Keratinocyte (primary cell): ENCODE data around the gene PCSK2. TPM values are rescaled to one million over a fixed set of nuclear protein-coding genes. Genes with fewer than 3 reads are reported as not detected.

Source experiments
- DNase-seq: peaks from one replicate; pipeline ENCODE4 v3.0.0-alpha.2; 2011; ENCODE audit warnings: low read depth, missing footprints, low spot score
- FAIRE-seq: peaks from 2 replicates; lab custom pipeline; 2011; peaks lifted over from hg19 to GRCh38; lab: Jason Lieb, UNC
- H2AFZ ChIP-seq: 2 replicates; pipeline ENCODE4 v1.6.0; 2012; ENCODE audit warnings: low read length, control low read depth, inconsistent platforms; ENCODE audit not compliant: control insufficient read depth
- H3K27ac ChIP-seq: 2 replicates; pipeline ENCODE4 v1.5.1; 2011; ENCODE audit warnings: low read length; ENCODE audit not compliant: control insufficient read depth, insufficient read depth
- H3K27me3 ChIP-seq: 3 replicates; pipeline ENCODE4 v1.6.0; 2011; ENCODE audit warnings: low read length; ENCODE audit not compliant: control insufficient read depth, insufficient read depth; ENCODE audit errors: extremely low read depth
- H3K36me3 ChIP-seq, 2 experiments: 2 replicates in 1 of 2; 3 replicates in 1 of 2; pipeline ENCODE4 v1.5.1; 2011; ENCODE audit warnings: low read length in 2 of 2, mild to moderate bottlenecking in 1 of 2; ENCODE audit not compliant: control insufficient read depth in 2 of 2, insufficient read depth in 2 of 2; ENCODE audit errors: extremely low read depth in 1 of 2
- H3K4me1 ChIP-seq: 3 replicates; pipeline ENCODE4 v1.5.1; 2011; ENCODE audit warnings: low read length; ENCODE audit not compliant: control insufficient read depth, insufficient read depth; ENCODE audit errors: extremely low read depth
- H3K4me2 ChIP-seq: 3 replicates; pipeline ENCODE4 v1.6.0; 2011; ENCODE audit warnings: low read depth, low read length; ENCODE audit not compliant: control insufficient read depth, insufficient read depth; ENCODE audit errors: extremely low read depth
- H3K4me3 ChIP-seq, 3 experiments: fragments of 200-600 bp in 1 of 3; sonication (generic) in 1 of 3; 2 replicates in 2 of 3; 3 replicates in 1 of 3; pipeline ENCODE4 v1.5.1; 2011 to 2016; ENCODE audit warnings: low read length in 3 of 3, mild to moderate bottlenecking in 3 of 3, control low read depth in 2 of 3, inconsistent platforms in 1 of 3, low read depth in 1 of 3, mixed read lengths in 1 of 3, mixed run types in 1 of 3, moderate library complexity in 1 of 3; ENCODE audit not compliant: control insufficient read depth in 2 of 3, insufficient read depth in 2 of 3; ENCODE audit errors: extremely low read depth in 1 of 3
- H3K79me2 ChIP-seq: 2 replicates; pipeline ENCODE4 v1.6.0; 2012; ENCODE audit warnings: low read length; ENCODE audit not compliant: control insufficient read depth, insufficient read depth
- H3K9ac ChIP-seq: 3 replicates; pipeline ENCODE4 v1.6.0; 2011; ENCODE audit warnings: low read length; ENCODE audit not compliant: control insufficient read depth, insufficient read depth; ENCODE audit errors: extremely low read depth
- H3K9me1 ChIP-seq: 3 replicates; pipeline ENCODE4 v1.6.0; 2011; ENCODE audit warnings: low read length; ENCODE audit not compliant: control insufficient read depth, insufficient read depth; ENCODE audit errors: extremely low read depth
- H3K9me3 ChIP-seq: 2 replicates; pipeline ENCODE4 v1.5.1; 2012; ENCODE audit warnings: low read depth, low read length; ENCODE audit not compliant: control insufficient read depth
- H4K20me1 ChIP-seq: 3 replicates; pipeline ENCODE4 v1.6.0; 2011; ENCODE audit warnings: low read length; ENCODE audit not compliant: control insufficient read depth, insufficient read depth; ENCODE audit errors: extremely low read depth
- CTCF ChIP-seq, 3 experiments: IDR thresholded peaks in 1 of 3; conservative IDR thresholded peaks in 1 of 3; optimal IDR thresholded peaks in 1 of 3; 2 replicates in 2 of 3; 3 replicates in 1 of 3; pipeline versions ENCODE3 to v1.5.1; 2011; ENCODE audit warnings: low read length in 3 of 3, mild to moderate bottlenecking in 3 of 3, moderate library complexity in 2 of 3, control low read depth in 1 of 3, inconsistent platforms in 1 of 3; ENCODE audit not compliant: insufficient read depth in 2 of 3; ENCODE audit errors: extremely low read depth in 1 of 3
- EZH2 ChIP-seq: IDR thresholded peaks from one replicate; pipeline ENCODE4 v1.6.1; 2012; ENCODE audit warnings: inconsistent platforms, mild to moderate bottlenecking, low read length, moderate library complexity
- dilution Hi-C: fragments of 300-500 bp; cut with MboI; formaldehyde crosslinking; loops from one replicate; pipeline ENCODE4 v1.7.0; 2020; ENCODE audit warnings: low sequenced_read_pairs; ENCODE audit not compliant: extremely low pct_ligation_motif_present
- polyA plus RNA-seq, 5 experiments: library from polyadenylated mRNA; depleted of rRNA in 3 of 5; stranded (reverse) in 3 of 5; stranded (forward) in 1 of 5; unstranded in 1 of 5; fragments of >200 nt; gene quantifications; 1 replicate in 1 of 5; 2 replicates in 3 of 5; 3 replicates in 1 of 5; pipeline versions ENCODE4 v1.2.1 to v1.2.3, GENCODE V29; 2011 to 2012; ENCODE audit warnings: missing spikeins in 2 of 5, low read depth in 1 of 5, low replicate concordance in 1 of 5

The PCSK2 gene
- polyA plus RNA-seq, 1 donor (not counting 4 experiments of a cell fraction or from before 2014, with no cell fraction given), result not detected

GRCh38 chr20:17513939-17514338, 287.1 kb downstream of the PCSK2 start:
- DNase-seq (no peak), FAIRE-seq (no peak)
- Histone ChIP-seq H3K4me1 (no peaks in the 10 kb centered on the region), H3K9ac (no peak overlapping the region), H3K36me3 (no peaks in the 10 kb centered on the region), H4K20me1 (no peaks in the 10 kb centered on the region), H3K79me2 (no peaks in the 10 kb centered on the region), H3K4me3 (no peak overlapping the region), H3K9me1 (no peaks in the 10 kb centered on the region), H2AFZ (no peak overlapping the region), H3K27me3 (no peaks in the 10 kb centered on the region), H3K9me3 (no peaks in the 10 kb centered on the region), H3K4me2 (no peak overlapping the region), H3K27ac (no peak overlapping the region)
- dilution Hi-C loops, result no loop called here
- TF ChIP-seq EZH2 (no peak), CTCF (optimal IDR thresholded peaks at IDR 0.05 in 1 of 3, IDR thresholded peaks at IDR 0.05 in 1 of 3, conservative IDR thresholded peaks at IDR 0.05 in 1 of 3; ENCODE audit: extremely low read depth in 1 of 3, insufficient read depth in 2 of 3, low read length in 3 of 3) (no peak)

GRCh38 chr20:17515053-17515452, 288.2 kb downstream of the PCSK2 start:
- no peak overlapping the region for H3K4me2 ChIP-seq
- no peak overlapping the region for H3K9ac ChIP-seq
- H3K27ac ChIP-seq, result no peak overlapping the region
- no peaks in the 10 kb centered on the region for H3K36me3 ChIP-seq
- no peaks in the 10 kb centered on the region for H3K4me1 ChIP-seq
- dilution Hi-C loops, result no loop called here
- no peaks in the 10 kb centered on the region for H4K20me1 ChIP-seq
- DNase-seq (no peak), FAIRE-seq (no peak)
- no peaks in the 10 kb centered on the region for H3K27me3 ChIP-seq
- no peaks in the 10 kb centered on the region for H3K9me1 ChIP-seq
- H3K4me3 ChIP-seq, result no peak overlapping the region
- no peak overlapping the region for H2AFZ ChIP-seq
- TF ChIP-seq EZH2, result no peak
- TF ChIP-seq CTCF (optimal IDR thresholded peaks at IDR 0.05 in 1 of 3, IDR thresholded peaks at IDR 0.05 in 1 of 3, conservative IDR thresholded peaks at IDR 0.05 in 1 of 3; ENCODE audit: extremely low read depth in 1 of 3, insufficient read depth in 2 of 3, low read length in 3 of 3), result no peak
- no peaks in the 10 kb centered on the region for H3K79me2 ChIP-seq
- no peaks in the 10 kb centered on the region for H3K9me3 ChIP-seq
